Neuronal stem cell (in vitro differentiated cells): ENCODE results near the gene NTNG1.

ENCODE experiments used
- DNase-seq: peaks from one replicate; pipeline ENCODE4 v3.0.0-alpha.2; 2013; ENCODE audit warnings: low spot score
- H2AFZ ChIP-seq: one replicate; pipeline ENCODE4 v1.6.1; 2013; ENCODE audit warnings: mild to moderate bottlenecking, low read length, inconsistent platforms
- H2AK5ac ChIP-seq: 2 replicates; pipeline ENCODE4 v1.6.1; 2013; ENCODE audit warnings: low read depth, mild to moderate bottlenecking, inconsistent platforms, low read length, moderate library complexity, mixed read lengths
- H2BK120ac ChIP-seq: 2 replicates; pipeline ENCODE4 v1.6.1; 2013; ENCODE audit warnings: low read depth, mild to moderate bottlenecking, inconsistent platforms, low read length, moderate library complexity, mixed read lengths
- H2BK12ac ChIP-seq: one replicate; pipeline ENCODE4 v1.6.1; 2013; ENCODE audit warnings: low read length, inconsistent platforms
- H2BK15ac ChIP-seq: 2 replicates; pipeline ENCODE4 v1.6.1; 2013; ENCODE audit warnings: mild to moderate bottlenecking, low read length, inconsistent platforms, mixed read lengths
- H2BK5ac ChIP-seq: one replicate; pipeline ENCODE4 v1.6.1; 2013; ENCODE audit warnings: inconsistent platforms, mild to moderate bottlenecking, low read length, moderate library complexity
- H3K14ac ChIP-seq: one replicate; pipeline ENCODE4 v1.6.1; 2013; ENCODE audit warnings: low read length, inconsistent platforms
- H3K18ac ChIP-seq: 2 replicates; pipeline ENCODE4 v1.6.1; 2013; ENCODE audit warnings: low read length, inconsistent platforms
- H3K23ac ChIP-seq: 2 replicates; pipeline ENCODE4 v1.6.1; 2013; ENCODE audit warnings: low read depth, mild to moderate bottlenecking, mixed read lengths, low read length, inconsistent platforms; ENCODE audit not compliant: poor library complexity
- H3K27ac ChIP-seq: replicated peaks from 3 replicates; pipeline ENCODE4 v1.5.1; 2013; ENCODE audit warnings: low read length, inconsistent platforms
- H3K27me3 ChIP-seq, 3 experiments: 2 replicates each; pipeline ENCODE4 v1.6.1; 2013; ENCODE audit warnings: low read length in 3 of 3, mild to moderate bottlenecking in 2 of 3, inconsistent platforms in 1 of 3, low read depth in 1 of 3, mixed read lengths in 1 of 3, moderate library complexity in 1 of 3; ENCODE audit not compliant: control insufficient read depth in 3 of 3, insufficient read depth in 3 of 3
- H3K36me3 ChIP-seq, 2 donors: replicated peaks in 1 of 2; 2 replicates each; pipeline ENCODE4 v1.6.1; 2013; ENCODE audit warnings: low read length in 2 of 2; ENCODE audit not compliant: control insufficient read depth in 2 of 2, insufficient read depth in 2 of 2
- H3K4ac ChIP-seq: 2 replicates; pipeline ENCODE4 v1.6.1; 2013; ENCODE audit warnings: inconsistent platforms, mild to moderate bottlenecking, low read length, moderate library complexity
- H3K4me1 ChIP-seq, 2 donors: 1 replicate in 1 of 2; 2 replicates in 1 of 2; pipeline ENCODE4 v1.6.1; 2013; ENCODE audit warnings: low read length in 2 of 2, low read depth in 1 of 2; ENCODE audit not compliant: control insufficient read depth in 2 of 2, insufficient read depth in 1 of 2
- H3K4me2 ChIP-seq: one replicate; pipeline ENCODE4 v1.6.1; 2013; ENCODE audit warnings: mild to moderate bottlenecking, low read length, inconsistent platforms; ENCODE audit not compliant: insufficient read depth, poor library complexity, severe bottlenecking
- H3K4me3 ChIP-seq, 2 donors: 2 replicates each; pipeline ENCODE4 v1.5.1; 2013; ENCODE audit warnings: low read length in 2 of 2, mild to moderate bottlenecking in 2 of 2, inconsistent platforms in 1 of 2, moderate library complexity in 1 of 2
- H3K79me1 ChIP-seq: one replicate; pipeline ENCODE4 v1.6.1; 2013; ENCODE audit warnings: low read depth, mild to moderate bottlenecking, inconsistent platforms, low read length, moderate library complexity
- H3K9ac ChIP-seq: one replicate; pipeline ENCODE4 v1.6.1; 2013; ENCODE audit warnings: mild to moderate bottlenecking, low read depth, low read length, inconsistent platforms; ENCODE audit not compliant: poor library complexity
- H3K9me3 ChIP-seq, 2 donors: replicated peaks in 1 of 2; 2 replicates each; pipeline versions ENCODE3 to v1.6.1; 2013; ENCODE audit warnings: low read length in 2 of 2, mild to moderate bottlenecking in 2 of 2, inconsistent platforms in 1 of 2, low read depth in 1 of 2, mixed read lengths in 1 of 2, moderate library complexity in 1 of 2; ENCODE audit not compliant: control insufficient read depth in 2 of 2, insufficient read depth in 1 of 2
- H4K8ac ChIP-seq: one replicate; pipeline ENCODE4 v1.6.1; 2013; ENCODE audit warnings: low read depth, mild to moderate bottlenecking, inconsistent platforms, low read length, moderate library complexity
- H4K91ac ChIP-seq: one replicate; pipeline ENCODE4 v1.6.1; 2013; ENCODE audit warnings: low read length, low read depth, mild to moderate bottlenecking, inconsistent platforms; ENCODE audit not compliant: poor library complexity
- WGBS, 2 donors: extraction: QIAGEN DNeasy Blood & Tissue Kit; methylation state at CpG; one replicate each; pipeline ENCODE4 v1.1.7; 2013; ENCODE audit warnings: missing lambda C conversion rate in 2 of 2, mixed read lengths in 1 of 2; ENCODE audit not compliant: insufficient read length in 2 of 2, insufficient replicate concordance in 1 of 2; ENCODE audit errors: extremely low coverage in 2 of 2; 5-methylcytosine and 5-hydroxymethylcytosine counted together

NTNG1 gene

GRCh38 chr1:107124694-107125093 lies 16.1 kb upstream of the NTNG1 start:
- H2BK120ac ChIP-seq: no peak overlapping the region
- H3K27me3 ChIP-seq: no peaks in the 10 kb centered on the region
- no peak overlapping the region for H4K91ac ChIP-seq
- no peak for DNase-seq
- H3K4ac ChIP-seq: no peak overlapping the region
- no peak overlapping the region for H2AFZ ChIP-seq
- H3K4me1 ChIP-seq: no peaks in the 10 kb centered on the region
- no peak overlapping the region for H3K4me3 ChIP-seq
- no peak overlapping the region for H3K14ac ChIP-seq
- no peak overlapping the region for H2BK15ac ChIP-seq
- H3K27ac ChIP-seq: no peak overlapping the region
- H2AK5ac ChIP-seq: no peak overlapping the region
- H3K9ac ChIP-seq: no peak overlapping the region
- no peaks in the 10 kb centered on the region for H3K9me3 ChIP-seq
- H3K79me1 ChIP-seq: no peaks in the 10 kb centered on the region
- H3K23ac ChIP-seq: no peak overlapping the region
- H3K36me3 ChIP-seq: no peaks in the 10 kb centered on the region
- H3K4me2 ChIP-seq: no peak overlapping the region
- no peak overlapping the region for H3K18ac ChIP-seq
- H4K8ac ChIP-seq: no peak overlapping the region
- no peak overlapping the region for H2BK12ac ChIP-seq
- no peak overlapping the region for H2BK5ac ChIP-seq
- WGBS, 2 donors: no CpG with 5 or more reads among the region's 2 CpGs

- Histone ChIP-seq H2AFZ (no peak overlapping the region), H2AK5ac (no peak overlapping the region), H3K36me3 (no peaks in the 10 kb centered on the region), H3K23ac (no peak overlapping the region), H4K8ac (no peak overlapping the region), H2BK12ac (no peak overlapping the region), H3K4me2 (no peak overlapping the region), H3K18ac (no peak overlapping the region), H3K4ac (no peak overlapping the region), H3K9me3 (no peaks in the 10 kb centered on the region), H2BK120ac (no peak overlapping the region), H4K91ac (no peak overlapping the region), H2BK5ac (no peak overlapping the region), H3K9ac (no peak overlapping the region), H3K27ac (no peak overlapping the region), H2BK15ac (no peak overlapping the region), H3K14ac (no peak overlapping the region), H3K27me3 (peaks cover 0 to 1% (median 0%) of the 10 kb centered on the region in 3 experiments), H3K79me1 (no peaks in the 10 kb centered on the region), H3K4me3 (no peak overlapping the region), H3K4me1 (no peaks in the 10 kb centered on the region)
- WGBS, 2 donors: no CpG with 5 or more reads among the region's 1 CpG
- DNase-seq: no peak
Observed at GRCh38 chr1:107132195-107132594, 8.6 kb upstream of the NTNG1 start.

GRCh38 chr1:107132780-107133179 lies 8.1 kb upstream of the NTNG1 start:
- Histone ChIP-seq H3K4me3 (no peak overlapping the region), H3K9ac (no peak overlapping the region), H3K27ac (no peak overlapping the region), H3K14ac (no peak overlapping the region), H2BK120ac (no peak overlapping the region), H3K36me3 (no peaks in the 10 kb centered on the region), H2BK12ac (no peak overlapping the region), H3K4me2 (no peak overlapping the region), H2BK5ac (no peak overlapping the region), H3K9me3 (no peaks in the 10 kb centered on the region), H3K18ac (no peak overlapping the region), H4K91ac (no peak overlapping the region), H3K27me3 (peaks cover 0 to 7% (median 0%) of the 10 kb centered on the region in 3 experiments), H2AK5ac (no peak overlapping the region), H2AFZ (no peak overlapping the region), H3K23ac (no peak overlapping the region), H4K8ac (no peak overlapping the region), H3K4ac (no peak overlapping the region), H2BK15ac (no peak overlapping the region), H3K4me1 (no peaks in the 10 kb centered on the region), H3K79me1 (no peaks in the 10 kb centered on the region)
- no peak for DNase-seq
- no CpG with 5 or more reads among the region's 1 CpG for WGBS, 2 donors

- no CpG with 5 or more reads among the region's 3 CpGs for WGBS, 2 donors
- H3K4ac ChIP-seq: no peak overlapping the region
- peak; percentile 50 for DNase-seq
- no peak overlapping the region for H2BK15ac ChIP-seq
- H3K4me1 ChIP-seq: peaks cover 0 to 4% of the 10 kb centered on the region in 2 donors
- no peaks in the 10 kb centered on the region for H3K9me3 ChIP-seq
- H2AFZ ChIP-seq: no peak overlapping the region
- no peaks in the 10 kb centered on the region for H3K79me1 ChIP-seq
- H3K4me2 ChIP-seq: no peak overlapping the region
- H3K27ac ChIP-seq: no peak overlapping the region
- no peak overlapping the region for H3K4me3 ChIP-seq
- no peak overlapping the region for H2BK12ac ChIP-seq
- H2BK120ac ChIP-seq: no peak overlapping the region
- H2AK5ac ChIP-seq: no peak overlapping the region
- H3K18ac ChIP-seq: no peak overlapping the region
- H4K8ac ChIP-seq: no peak overlapping the region
- H2BK5ac ChIP-seq: no peak overlapping the region
- H3K9ac ChIP-seq: no peak overlapping the region
- no peak overlapping the region for H4K91ac ChIP-seq
- no peak overlapping the region for H3K23ac ChIP-seq
- H3K27me3 ChIP-seq: peaks cover 0 to 31% (median 9%) of the 10 kb centered on the region in 3 experiments
- H3K14ac ChIP-seq: no peak overlapping the region
- no peaks in the 10 kb centered on the region for H3K36me3 ChIP-seq
Observed at GRCh38 chr1:107135463-107135862, 5.4 kb upstream of the NTNG1 start.
